Measurements from ENCODE around the gene IGSF21.
"Not testable (repeated sequence)": the region's sequence is repeated elsewhere in the genome, so short reads cannot be mapped to it uniquely, and the experiment has no call there.

IGSF21 gene

DNA sequence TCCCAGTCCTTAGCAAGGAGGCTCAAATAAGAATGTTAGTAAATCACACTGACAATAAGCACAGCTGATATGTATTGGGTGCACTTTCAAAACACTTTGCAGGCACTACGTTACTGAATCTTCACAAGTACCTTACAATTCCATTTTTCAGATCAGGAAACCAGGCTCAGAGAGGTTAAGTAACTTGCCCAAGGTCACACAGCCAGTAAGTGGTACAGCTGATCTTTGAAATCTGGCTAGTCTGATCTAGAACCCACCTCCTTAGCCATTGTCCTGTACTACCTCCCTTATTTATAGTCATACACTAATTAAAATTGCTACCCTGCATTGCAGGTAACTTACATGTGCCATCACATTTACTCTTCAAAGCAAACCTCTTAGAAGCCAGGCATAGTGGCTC lies 251.0 kb downstream of the IGSF21 start:
- DNase-seq (ENCODE audit: low spot score): no peak

DNA sequence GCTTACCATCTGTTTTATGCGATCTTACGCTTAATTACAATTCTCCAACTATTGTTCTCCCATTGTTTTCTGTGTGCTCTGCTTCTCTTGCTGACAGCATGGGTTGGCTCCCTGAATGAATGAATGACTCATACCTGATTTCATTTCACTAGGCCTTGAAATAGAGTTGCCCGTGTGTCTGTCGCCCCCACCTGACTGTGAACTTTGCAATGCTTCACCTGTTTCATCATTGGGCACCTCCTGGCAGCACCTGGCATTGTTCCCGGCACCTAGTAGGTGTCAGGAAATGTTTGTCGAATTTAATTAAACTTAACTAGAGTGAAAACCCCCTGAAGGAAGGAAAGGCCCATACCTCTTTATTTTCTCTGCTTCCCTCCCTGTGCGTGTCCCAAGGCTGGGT lies 252.7 kb downstream of the IGSF21 start:
- DNase-seq (ENCODE audit: low spot score): no peak

DNA sequence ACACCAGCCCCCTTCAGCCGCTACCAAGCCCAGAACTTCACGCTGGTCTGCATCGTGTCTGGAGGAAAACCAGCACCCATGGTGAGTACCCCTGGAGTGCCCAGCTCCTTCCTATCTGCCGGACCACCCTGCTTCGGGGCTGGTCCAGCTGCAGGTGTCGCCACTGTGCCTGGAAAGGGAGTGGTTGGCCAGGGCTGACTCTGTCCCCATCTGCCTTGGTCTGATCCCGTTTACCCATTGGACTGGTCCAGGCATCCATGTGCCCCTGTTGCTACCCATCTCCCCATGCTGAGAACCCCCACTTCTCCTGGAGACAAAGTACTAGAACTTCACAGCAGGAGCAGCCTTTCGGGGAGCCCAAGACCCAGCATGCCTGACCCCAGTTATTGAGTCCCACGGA lies 254.6 kb downstream of the IGSF21 start:
- DNase-seq (ENCODE audit: low spot score): no peak

DNA sequence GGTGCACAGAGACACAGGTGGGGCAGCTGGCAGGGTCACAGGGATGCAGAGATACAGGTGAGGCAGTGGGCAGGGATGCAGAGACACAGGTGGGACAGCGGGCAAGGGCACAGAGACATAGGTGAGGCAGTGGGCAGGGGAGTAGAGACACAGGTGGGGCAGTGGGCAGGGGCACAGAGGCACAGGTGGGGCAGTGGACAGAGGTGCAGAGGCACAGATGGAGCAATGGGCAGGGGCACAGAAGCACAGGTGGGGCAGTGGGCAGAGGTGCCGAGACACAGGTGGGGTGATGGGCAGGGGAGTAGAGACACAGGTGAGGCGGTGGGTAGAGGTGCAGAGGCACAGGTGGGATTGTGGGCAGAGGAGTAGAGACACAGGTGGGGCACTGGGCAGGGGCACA lies 255.8 kb downstream of the IGSF21 start:
- DNase-seq (ENCODE audit: low spot score): no peak

DNA sequence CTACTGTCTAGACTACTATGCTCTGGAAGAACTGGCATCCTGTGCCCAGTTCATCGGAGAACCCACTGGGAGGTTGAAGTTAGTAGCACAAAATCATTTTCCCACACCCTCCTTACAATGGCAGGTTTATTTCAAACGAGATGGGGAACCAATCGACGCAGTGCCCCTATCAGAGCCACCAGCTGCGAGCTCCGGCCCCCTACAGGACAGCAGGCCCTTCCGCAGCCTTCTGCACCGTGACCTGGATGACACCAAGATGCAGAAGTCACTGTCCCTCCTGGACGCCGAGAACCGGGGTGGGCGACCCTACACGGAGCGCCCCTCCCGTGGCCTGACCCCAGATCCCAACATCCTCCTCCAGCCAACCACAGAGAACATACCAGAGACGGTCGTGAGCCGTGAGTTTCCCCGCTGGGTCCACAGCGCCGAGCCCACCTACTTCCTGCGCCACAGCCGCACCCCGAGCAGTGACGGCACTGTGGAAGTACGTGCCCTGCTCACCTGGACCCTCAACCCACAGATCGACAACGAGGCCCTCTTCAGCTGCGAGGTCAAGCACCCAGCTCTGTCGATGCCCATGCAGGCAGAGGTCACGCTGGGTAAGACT lies 257.6 kb downstream of the IGSF21 start:
- no peak for DNase-seq (ENCODE audit: low spot score)

DNA sequence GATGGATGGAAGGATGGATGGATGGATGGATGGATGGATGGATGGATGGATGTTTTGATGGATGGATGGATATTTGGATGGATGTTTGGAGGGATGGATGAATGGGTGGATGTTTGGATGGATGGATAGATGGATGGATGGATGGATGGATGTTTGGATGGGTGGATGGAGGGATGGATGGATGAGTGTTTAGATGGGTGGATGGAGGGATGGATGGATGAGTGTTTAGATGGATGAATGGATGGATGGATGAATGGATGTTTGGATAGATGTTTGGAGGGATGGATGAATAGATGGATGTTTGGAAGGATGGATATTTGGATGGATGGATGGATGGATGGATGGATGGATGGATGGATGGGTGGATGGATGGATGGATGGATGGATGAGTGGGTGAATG lies 264.9 kb downstream of the IGSF21 start:
- DNase-seq (ENCODE audit: low spot score): not testable (repeated sequence)

DNA sequence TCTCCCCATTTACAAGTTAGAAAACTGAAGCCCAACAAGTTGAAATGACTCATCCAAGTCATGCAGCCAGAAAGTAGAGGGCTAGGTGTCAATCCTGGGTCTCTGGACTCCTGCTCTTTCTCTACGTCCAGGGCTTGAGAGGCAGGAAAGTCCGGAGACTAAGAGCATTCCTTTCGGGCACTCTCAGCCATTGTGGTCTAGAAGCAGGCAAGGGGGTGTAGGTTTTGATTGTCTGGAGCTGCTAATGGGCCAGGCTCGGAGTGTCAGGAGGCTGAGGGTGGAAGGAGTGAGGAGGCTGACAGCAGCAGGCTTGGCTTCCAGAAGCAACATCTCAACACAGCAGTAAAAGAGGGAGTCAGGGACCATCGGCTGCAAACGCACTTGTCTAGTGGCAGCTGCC lies 265.6 kb downstream of the IGSF21 start:
- no peak for DNase-seq (ENCODE audit: low spot score)

DNA sequence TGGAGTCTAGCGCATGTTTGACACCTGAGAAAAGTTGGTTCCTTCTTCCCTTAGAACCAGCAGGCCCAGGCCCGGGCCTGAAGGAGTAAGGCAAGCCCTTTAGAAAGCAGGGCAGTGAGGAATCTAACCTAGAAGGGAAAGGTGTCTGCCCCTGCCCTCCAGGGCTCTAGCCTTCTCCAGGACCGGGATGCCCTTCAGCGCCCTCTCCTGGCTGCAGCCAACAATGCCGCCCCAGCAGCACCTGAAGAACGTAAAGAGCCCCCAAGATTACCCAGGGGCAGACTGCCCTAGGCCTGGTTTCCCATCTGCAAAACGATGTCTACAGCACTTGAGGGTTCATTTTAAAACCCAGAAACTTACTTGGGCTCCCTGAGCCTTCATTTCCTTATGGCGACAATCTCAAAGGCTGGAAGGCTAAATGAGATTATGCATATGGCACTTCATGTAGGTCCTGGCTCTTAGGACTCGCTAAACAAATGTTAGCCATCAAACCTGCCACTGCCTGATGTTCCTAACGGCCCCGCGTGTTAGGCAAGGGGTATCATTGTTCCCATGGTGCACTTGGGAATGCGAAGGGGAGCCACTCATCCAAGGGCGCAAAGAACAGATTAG lies 266.4 kb downstream of the IGSF21 start:
- DNase-seq (ENCODE audit: low spot score): no peak

DNA sequence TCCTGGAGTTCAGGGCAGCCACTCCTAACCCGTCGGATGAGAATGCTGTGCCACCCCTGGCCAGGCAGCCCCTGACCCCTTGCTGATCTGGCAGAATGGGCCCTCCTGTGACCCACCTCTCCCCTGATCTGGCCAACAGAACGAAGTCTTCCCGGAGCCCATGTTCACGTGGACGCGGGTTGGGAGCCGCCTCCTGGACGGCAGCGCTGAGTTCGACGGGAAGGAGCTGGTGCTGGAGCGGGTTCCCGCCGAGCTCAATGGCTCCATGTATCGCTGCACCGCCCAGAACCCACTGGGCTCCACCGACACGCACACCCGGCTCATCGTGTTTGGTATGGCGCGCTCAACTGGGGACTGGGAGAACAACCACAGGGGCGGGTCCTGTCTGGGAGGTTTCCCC lies 269.1 kb downstream of the IGSF21 start:
- DNase-seq (ENCODE audit: low spot score): no peak

DNA sequence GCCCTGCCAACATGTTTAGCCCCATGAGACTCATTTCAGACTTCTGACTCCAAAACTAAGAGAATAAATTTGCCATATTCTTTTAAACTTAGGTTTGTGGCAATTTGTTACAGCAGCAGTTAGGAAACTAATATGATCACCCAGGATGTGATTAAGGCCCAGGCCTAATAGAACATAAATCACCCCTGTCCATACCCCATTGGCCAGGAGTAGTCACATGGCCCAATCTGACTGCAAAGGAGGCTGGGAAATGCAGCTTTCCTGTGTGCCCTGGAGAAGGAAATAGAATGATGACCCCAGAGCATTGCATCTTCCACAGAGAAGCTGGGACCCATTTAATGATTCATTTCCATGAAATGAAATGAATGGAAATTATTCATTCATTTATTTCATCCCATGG lies 272.7 kb downstream of the IGSF21 start:
- DNase-seq (ENCODE audit: low spot score): no peak

DNA sequence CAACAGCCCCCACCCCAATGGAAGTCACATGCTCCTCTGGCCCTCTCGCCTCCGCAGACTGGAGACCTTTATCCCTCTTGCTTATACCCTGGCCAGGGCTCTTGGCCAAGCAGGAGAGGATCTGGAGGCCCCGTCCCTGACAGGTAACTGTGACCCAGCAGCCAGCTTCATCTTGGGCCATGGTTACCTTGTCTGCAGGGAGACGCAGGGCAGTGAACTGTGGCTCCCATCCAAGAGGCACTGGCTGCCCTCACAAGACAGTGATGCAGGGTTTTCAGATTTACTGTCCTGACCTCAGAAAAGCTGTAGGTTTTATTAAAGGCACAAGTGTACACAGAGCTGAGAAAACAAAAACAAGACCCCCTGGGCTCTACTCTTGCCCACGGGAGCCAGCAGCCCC lies 276.5 kb downstream of the IGSF21 start:
- no peak for DNase-seq (ENCODE audit: low spot score)

DNA sequence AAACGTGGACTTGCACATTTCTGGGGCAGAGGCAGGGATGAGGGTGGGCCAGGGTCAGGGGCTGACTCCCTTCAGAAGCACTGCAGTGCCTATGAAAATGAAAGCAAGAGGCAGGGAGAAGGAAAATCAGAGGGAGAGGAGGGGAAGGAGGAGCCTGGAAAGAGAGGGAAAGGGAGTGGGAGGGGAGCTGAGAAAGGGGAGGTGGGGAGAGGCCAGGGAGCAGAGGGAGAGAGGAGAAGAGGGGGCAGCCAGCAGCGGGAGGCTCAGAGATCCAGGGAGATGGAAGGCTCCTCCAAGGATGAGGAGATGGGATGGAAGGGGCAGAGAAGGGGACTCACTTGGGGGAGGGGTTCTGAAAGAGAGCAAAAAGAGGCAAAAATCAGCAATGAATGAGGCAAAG lies 276.9 kb downstream of the IGSF21 start:
- no peak for DNase-seq (ENCODE audit: low spot score)

DNA sequence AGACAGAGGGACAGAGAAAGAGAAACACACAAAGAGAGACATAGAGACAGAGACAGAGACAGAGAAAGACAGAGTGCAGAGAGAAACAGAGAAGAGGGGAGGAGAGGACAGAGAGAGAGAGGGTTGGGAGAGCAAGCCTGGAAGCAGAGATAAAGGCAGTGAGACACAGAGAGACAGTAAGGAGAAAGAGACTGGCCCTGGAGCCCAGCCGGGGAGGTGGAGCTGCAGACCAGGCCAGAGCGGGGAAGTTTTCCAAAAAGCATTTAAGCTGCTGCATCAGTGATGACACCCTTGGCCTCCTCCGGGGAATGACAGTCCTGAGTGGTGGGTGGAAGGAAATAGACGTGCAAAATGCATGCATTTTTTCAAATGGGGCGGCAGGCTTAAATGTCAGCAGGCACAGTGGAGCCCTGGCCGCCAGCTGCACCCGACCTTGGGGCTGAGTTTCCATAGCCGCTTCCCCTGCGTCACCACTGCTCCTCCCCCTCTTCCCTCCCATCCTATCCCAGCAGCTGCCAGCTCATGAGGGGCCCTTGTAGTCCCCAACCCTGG lies 277.7 kb downstream of the IGSF21 start:
- peak; percentile 3 for DNase-seq (ENCODE audit: low spot score)

DNA sequence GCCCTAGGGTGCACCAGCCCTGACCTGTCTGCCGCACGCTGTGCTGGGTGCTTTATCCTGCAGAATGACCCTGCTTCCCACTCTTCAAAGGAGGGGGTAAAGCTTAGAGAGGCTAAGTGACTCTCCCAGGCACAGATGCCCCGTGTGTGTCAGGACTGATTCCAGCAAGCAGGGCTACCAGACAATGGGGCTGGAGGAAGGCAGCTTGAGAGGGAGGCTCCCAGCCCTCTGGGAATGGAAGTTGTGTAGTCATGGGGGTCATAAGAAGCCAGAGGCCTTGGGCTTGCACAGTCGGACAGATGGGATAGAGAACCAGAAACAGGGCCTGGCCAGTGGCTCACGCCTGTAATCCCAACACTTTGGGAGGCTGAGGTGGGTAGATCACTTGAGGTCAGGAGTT lies 279.0 kb downstream of the IGSF21 start:
- no peak for DNase-seq (ENCODE audit: low spot score)

DNA sequence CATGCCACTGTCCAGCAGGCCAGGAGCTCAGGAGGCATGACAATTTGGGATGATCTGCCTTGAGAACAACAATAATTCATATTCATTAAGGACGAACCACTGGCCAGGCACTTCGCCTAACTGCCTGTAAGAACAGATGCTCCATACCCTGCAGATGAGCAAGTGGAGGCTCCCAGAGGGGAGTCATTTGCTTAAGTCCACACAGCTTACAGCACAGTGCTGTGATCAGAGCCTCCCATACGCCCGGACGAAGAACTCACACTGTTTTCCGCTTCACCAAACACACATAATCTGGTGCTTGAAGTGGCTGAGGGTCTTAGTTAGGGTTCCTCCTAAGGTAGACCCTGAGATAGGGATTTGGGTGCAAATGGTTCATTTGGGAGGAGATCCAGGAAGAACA lies 279.7 kb downstream of the IGSF21 start:
- DNase-seq (ENCODE audit: low spot score): no peak

DNA sequence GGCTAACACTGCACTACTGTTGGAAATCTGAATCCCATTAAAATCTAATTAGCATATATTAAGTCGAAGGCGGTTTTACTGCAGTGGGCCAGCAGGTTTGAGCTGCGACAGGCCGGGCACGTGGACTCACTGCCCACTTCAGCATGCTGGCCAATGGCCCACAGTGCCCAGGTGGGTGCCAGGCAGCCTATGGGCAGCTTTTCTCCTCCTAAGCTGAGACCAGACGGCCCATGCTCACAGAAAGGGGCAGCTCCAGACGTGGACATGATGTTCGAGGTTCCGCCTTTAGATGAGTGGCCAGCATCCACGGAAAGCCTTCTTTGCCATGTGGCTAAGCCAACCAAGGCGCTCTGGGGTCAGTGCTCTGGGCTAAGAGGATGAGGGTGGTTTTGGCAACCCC lies 283.4 kb downstream of the IGSF21 start:
- DNase-seq (ENCODE audit: low spot score): no peak

DNA sequence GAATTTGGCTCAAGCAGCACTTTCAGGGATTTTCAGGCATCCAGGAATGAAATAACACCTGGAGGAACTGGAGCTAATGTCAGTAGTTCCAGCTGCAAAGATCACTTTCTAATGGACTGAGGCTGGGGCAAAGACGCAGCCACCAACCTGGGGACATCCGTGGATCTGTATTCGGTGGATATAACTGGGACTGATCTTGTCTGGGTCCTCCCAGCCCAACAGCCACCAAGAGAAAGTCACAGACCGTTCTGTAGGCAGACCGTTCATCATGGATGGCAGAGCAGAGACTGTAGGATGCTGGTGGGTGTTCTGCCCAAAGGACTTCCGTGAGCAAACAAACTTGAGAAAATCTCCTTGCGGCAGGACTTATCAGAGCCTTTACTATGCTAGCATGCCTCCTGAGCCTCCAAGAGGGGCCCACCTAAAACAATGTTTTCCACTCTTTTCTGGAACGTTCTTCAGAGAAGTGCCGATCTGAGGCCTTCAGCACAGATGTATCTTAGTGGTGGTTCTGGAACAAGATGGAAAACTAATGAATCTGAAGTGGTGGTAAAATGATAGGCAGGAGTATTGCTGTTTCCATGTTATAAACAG lies 287.1 kb downstream of the IGSF21 start:
- DNase-seq (ENCODE audit: low spot score): no peak

DNA sequence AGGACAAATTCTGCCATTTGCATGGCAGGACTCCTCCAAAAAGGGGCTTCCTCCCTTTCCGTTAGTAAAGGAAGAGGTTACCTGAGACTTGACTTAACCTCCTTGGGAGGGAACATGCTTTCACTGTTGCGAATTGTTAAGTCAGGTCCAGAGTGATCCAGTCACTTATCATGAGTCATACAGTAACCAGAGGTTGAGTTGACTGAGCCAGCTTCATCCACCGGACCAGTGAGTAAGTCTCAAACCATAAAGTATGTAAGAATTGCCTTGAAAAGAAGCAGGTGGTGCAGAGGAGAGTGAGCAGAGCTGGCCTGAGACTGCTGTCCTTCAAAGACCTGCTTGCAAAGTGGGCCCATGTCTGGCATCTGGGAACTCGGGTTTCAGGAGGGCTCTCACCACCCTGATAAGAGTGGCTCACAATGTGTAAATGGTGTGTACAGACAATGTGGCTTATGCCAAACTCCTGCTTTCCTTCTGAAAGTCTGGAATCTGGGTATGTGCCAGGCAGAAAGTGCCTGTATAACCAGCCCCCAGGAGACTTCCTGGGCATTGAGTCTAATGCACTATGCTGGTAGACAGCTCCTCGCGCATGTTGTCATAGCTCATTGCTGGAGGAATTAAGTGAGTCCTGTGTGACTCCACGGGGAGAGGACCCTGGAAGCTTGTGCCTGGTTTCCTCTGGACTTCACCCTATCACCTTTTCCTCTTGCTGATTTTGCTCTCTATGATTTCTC lies 288.8 kb downstream of the IGSF21 start:
- no peak for DNase-seq (ENCODE audit: low spot score)

DNA sequence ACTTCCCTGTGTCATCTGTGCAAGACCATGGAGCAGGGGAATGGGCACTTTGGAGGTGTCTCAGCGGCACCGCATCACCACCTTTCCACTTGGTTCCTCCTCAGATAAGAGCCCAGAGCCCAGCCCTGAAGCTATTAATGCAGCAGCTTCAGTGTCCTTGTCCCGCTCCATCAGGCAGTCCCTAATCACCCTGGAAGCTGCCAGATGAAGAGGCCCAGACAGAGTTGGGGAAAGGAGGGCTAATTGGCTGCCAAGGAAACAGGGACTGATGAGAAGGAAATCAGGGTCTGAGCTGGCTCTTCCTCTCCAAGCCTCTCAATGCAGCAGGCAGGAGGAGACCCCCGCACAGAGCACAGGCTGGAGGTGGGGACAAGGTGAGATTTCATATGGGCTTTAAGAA lies 290.0 kb downstream of the IGSF21 start:
- DNase-seq (ENCODE audit: low spot score): no peak

DNA sequence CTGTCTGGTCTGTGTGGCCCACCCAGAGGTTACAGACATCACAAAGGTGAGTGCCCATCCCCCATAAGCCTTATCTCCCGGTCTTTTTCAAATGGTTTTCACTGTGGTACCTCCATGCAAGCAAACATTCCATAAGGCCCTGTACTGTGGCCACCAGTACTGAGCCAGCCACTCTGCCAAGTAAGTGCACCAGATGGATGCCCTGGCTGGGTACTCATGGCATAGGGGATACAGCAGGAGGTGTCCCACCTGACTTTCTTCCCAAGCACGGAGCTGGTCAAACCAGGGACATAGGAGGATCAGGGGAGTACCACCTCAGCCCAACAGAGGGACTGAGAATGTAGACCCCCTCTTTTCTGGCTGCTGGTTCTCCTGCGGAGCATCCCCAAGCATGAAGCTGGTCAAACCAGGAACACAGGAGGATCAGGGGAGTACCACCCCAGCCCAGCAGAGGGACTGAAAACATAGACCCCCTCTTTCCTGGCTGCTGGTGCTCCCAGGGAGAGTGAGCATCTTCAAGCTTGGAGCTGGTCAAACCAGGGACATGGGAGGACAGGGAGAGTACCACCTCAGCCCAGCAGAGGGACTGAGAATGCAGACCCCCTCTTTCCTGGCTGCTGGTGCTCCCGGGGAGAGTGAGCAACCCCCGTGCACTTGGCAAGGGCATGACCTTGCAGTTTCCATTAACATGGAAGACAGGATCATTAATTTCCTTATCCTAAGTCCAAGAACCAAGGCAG lies 291.4 kb downstream of the IGSF21 start:
- DNase-seq (ENCODE audit: low spot score): no peak

DNA sequence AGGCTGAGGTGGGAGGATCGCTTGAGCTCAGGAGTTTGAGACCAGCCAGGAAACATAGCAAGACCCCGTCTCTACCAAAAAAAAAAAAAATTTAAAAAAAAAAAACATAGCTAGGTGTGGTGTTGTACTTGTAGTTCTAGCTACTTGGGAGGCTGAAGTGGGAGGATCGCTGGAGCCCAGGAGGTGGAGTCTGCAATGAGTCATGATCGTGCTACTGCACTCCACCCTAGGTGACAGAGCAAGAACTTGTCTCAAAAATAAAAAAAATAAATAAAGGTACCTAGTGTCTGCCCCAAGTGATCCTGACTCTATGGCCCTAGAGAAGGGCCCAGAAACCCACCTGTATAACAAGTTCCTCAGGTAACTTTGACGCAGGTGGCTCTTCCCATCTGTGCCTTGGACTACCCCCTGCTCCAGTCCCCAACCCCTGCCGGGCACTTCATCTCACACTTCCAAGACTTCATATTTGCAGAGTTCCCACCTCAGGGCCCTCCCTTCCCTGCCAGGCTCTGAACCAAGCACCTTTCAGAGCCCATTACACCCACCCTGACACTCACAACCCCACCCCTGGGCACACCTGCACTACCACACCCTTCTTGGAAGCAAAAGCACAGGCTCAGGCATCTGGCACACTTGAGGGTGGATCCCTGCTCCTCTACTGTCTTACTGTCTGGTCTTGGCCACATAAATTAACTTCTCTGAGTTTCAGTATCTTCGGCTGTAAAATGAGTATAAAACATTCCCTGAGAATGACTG lies 292.9 kb downstream of the IGSF21 start:
- no peak for DNase-seq (ENCODE audit: low spot score)

DNA sequence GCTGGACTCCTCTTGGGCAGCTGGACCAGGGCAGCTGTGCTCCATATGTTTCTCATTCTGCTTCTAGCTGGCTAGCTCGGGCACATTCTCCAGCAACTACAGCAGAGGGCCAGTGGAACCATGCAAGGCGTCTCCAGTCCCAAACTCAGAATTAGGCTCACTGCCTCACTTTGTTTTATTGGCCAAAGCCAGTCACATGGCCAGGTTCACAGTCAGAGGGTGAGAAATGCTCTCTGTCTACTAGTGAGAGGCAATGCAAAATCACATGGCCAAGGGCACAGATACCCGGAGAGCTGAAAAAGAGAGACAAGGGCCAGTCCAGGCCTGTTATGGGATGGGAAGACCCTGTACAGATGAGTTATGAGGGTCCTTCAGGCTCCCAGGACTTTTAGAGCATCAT lies 294.3 kb downstream of the IGSF21 start:
- DNase-seq (ENCODE audit: low spot score): no peak

All from globus pallidus (tissue), 1 donor.